ENCODE results near the gene RNU4-1.

Gene RNU4-1

GRCh38 chr12:120290609-120291305 lies 2.3 kb downstream of the RNU4-1 start:
- no peak for DNase-seq (ENCODE audit: low read depth)

GRCh38 chr12:120287491-120287890 lies 5.5 kb downstream of the RNU4-1 start:
- DNase-seq (ENCODE audit: low read depth) = no peak

GRCh38 chr12:120286768-120287490 lies 6.1 kb downstream of the RNU4-1 start:
- no peak for DNase-seq (ENCODE audit: low read depth)

GRCh38 chr12:120284381-120284780 lies 8.7 kb downstream of the RNU4-1 start:
- no peak for DNase-seq (ENCODE audit: low read depth)

GRCh38 chr12:120283318-120283717 lies 9.7 kb downstream of the RNU4-1 start:
- no peak for DNase-seq (ENCODE audit: low read depth)

GRCh38 chr12:120278137-120279069 lies 14.6 kb downstream of the RNU4-1 start:
- DNase-seq (ENCODE audit: low read depth) = no peak

GRCh38 chr12:120276734-120277133 lies 16.3 kb downstream of the RNU4-1 start:
- no peak for DNase-seq (ENCODE audit: low read depth)

- no peak for DNase-seq (ENCODE audit: low read depth)
Measured at GRCh38 chr12:120267736-120268135, 25.3 kb downstream of the RNU4-1 start.

GRCh38 chr12:120266180-120266870 lies 26.7 kb downstream of the RNU4-1 start:
- DNase-seq (ENCODE audit: low read depth) = no peak

- peak; percentile 90 for DNase-seq (ENCODE audit: low read depth)
Measured at GRCh38 chr12:120265473-120266179, 27.4 kb downstream of the RNU4-1 start, which contains the start of gene PXN. Gene PXN (minus strand): TSS chr12:120265730. CDS start chr12:120265629, 101 bp downstream.

- no peak for DNase-seq (ENCODE audit: low read depth)
Measured at GRCh38 chr12:120264904-120265472, 28.0 kb downstream of the RNU4-1 start.

- no peak for DNase-seq (ENCODE audit: low read depth)
Measured at GRCh38 chr12:120264086-120264903, 28.7 kb downstream of the RNU4-1 start.

GRCh38 chr12:120263748-120264085 lies 29.3 kb downstream of the RNU4-1 start:
- DNase-seq (ENCODE audit: low read depth) = no peak

- no peak for DNase-seq (ENCODE audit: low read depth)
Measured at GRCh38 chr12:120262852-120263747, 29.9 kb downstream of the RNU4-1 start.

GRCh38 chr12:120261951-120262851 lies 30.8 kb downstream of the RNU4-1 start:
- no peak for DNase-seq (ENCODE audit: low read depth)

- DNase-seq (ENCODE audit: low read depth) = no peak
Measured at GRCh38 chr12:120260607-120261006, 32.4 kb downstream of the RNU4-1 start.

GRCh38 chr12:120259418-120260202 lies 33.4 kb downstream of the RNU4-1 start:
- no peak for DNase-seq (ENCODE audit: low read depth)
